GM23338 (cell line): ENCODE results near the gene DUSP15. TPM values are rescaled to one million over a fixed set of nuclear protein-coding genes. Genes with fewer than 3 reads are reported as not detected.
A peak's percentile ranks its signal among the peaks of the same experiment; 100 is the strongest.

Experiments used
- ATAC-seq: fragments of 200-7000 bp; cut with Tn5 transposase; 3 replicates; pipeline ENCODE4 v1.9.1; 2020
- DNase-seq: peaks from one replicate; pipeline ENCODE4 v3.0.0-alpha.2; 2015; ENCODE audit warnings: low spot score
- H2AFZ ChIP-seq: fragments of 200-600 bp; sonication (generic); 2 replicates; pipeline ENCODE4 v1.8.0; 2016; ENCODE audit warnings: antibody characterized with exemption, mild to moderate bottlenecking, moderate library complexity
- H3F3A ChIP-seq: fragments of 200-600 bp; sonication (generic); replicated peaks from 2 replicates; pipeline ENCODE4 v1.8.0; 2017; ENCODE audit warnings: antibody characterized with exemption, mixed run types, low read depth
- H3K27ac ChIP-seq: fragments of 200-600 bp; sonication (generic); 2 replicates; pipeline ENCODE4 v1.6.1; 2016; ENCODE audit warnings: low read depth
- H3K27me3 ChIP-seq: fragments of 200-600 bp; sonication (generic); 2 replicates; pipeline ENCODE4 v1.8.0; 2016; ENCODE audit warnings: mild to moderate bottlenecking, mixed run types, moderate library complexity; ENCODE audit not compliant: insufficient read depth
- H3K36me3 ChIP-seq: fragments of 200-600 bp; sonication (generic); 2 replicates; pipeline ENCODE4 v1.8.0; 2016; ENCODE audit warnings: mild to moderate bottlenecking; ENCODE audit not compliant: insufficient read depth
- H3K4me1 ChIP-seq: fragments of 200-600 bp; sonication (generic); 2 replicates; pipeline ENCODE4 v1.8.0; 2016; ENCODE audit warnings: mild to moderate bottlenecking, moderate library complexity; ENCODE audit not compliant: insufficient read depth
- H3K4me2 ChIP-seq: fragments of 200-600 bp; sonication (generic); 2 replicates; pipeline ENCODE4 v1.7.1; 2017; ENCODE audit warnings: mixed run types
- H3K4me3 ChIP-seq: fragments of 200-600 bp; sonication (generic); 2 replicates; pipeline ENCODE4 v1.6.1; 2016; ENCODE audit warnings: mixed run types
- H3K79me2 ChIP-seq: fragments of 200-600 bp; sonication (generic); replicated peaks from 2 replicates; pipeline ENCODE4 v1.8.0; 2017; ENCODE audit warnings: mild to moderate bottlenecking; ENCODE audit not compliant: insufficient read depth
- H3K9me2 ChIP-seq: fragments of 200-600 bp; sonication (generic); 2 replicates; pipeline ENCODE4 v1.8.0; 2017; ENCODE audit not compliant: insufficient read depth
- H4K20me1 ChIP-seq: fragments of 200-600 bp; sonication (generic); replicated peaks from 2 replicates; pipeline ENCODE4 v1.8.0; 2017; ENCODE audit warnings: mild to moderate bottlenecking; ENCODE audit not compliant: insufficient read depth
- H3K27ac Mint-ChIP-seq: 2 replicates; pipeline ENCODE4 v1.8.0; 2020; ENCODE audit warnings: inconsistent platforms, mild to moderate bottlenecking, moderate library complexity, mixed read lengths
- H3K27me3 Mint-ChIP-seq: 3 replicates; pipeline ENCODE4 v1.8.0; 2022; ENCODE audit warnings: low read depth, mild to moderate bottlenecking, moderate library complexity, mixed read lengths, inconsistent platforms; ENCODE audit not compliant: insufficient read depth, poor library complexity
- H3K36me3 Mint-ChIP-seq: 3 replicates; pipeline ENCODE4 v1.8.0; 2021; ENCODE audit warnings: low read depth, mild to moderate bottlenecking, inconsistent platforms, moderate library complexity, mixed read lengths
- H3K4me1 Mint-ChIP-seq: 3 replicates; pipeline ENCODE4 v1.8.0; 2020; ENCODE audit warnings: mild to moderate bottlenecking, inconsistent platforms, mixed read lengths
- H3K4me3 Mint-ChIP-seq: 3 replicates; pipeline ENCODE4 v1.8.0; 2021; ENCODE audit warnings: moderate library complexity, mild to moderate bottlenecking, inconsistent platforms, mixed read lengths
- H3K9me3 Mint-ChIP-seq: 3 replicates; pipeline ENCODE4 v1.8.0; 2020; ENCODE audit warnings: moderate library complexity, mild to moderate bottlenecking, inconsistent platforms, mixed read lengths
- CREB1 ChIP-seq: fragments of 250-450 bp; sonication (Bioruptor Pico); IDR thresholded peaks from 2 replicates; pipeline ENCODE4 v1.5.0; 2020; ENCODE audit warnings: low read depth, mild to moderate bottlenecking, moderate library complexity
- CTCF ChIP-seq, 2 experiments: fragments of 200-600 bp in 1 of 2; sonication (generic) in 1 of 2; conservative IDR thresholded peaks; 2 replicates each; pipeline versions ENCODE4 v1.5.1 to v1.6.1; 2016 to 2017; ENCODE audit warnings: antibody characterized with exemption in 2 of 2, low read depth in 2 of 2, mild to moderate bottlenecking in 2 of 2, moderate library complexity in 1 of 2
- ETS1 ChIP-seq: IDR thresholded peaks from 2 replicates; pipeline ENCODE4 v1.6.1; 2016; ENCODE audit warnings: antibody characterized with exemption
- EZH2 ChIP-seq: fragments of 200-600 bp; sonication (generic); IDR thresholded peaks from one replicate; pipeline ENCODE4 v1.8.0; 2017; ENCODE audit warnings: antibody characterized with exemption, mild to moderate bottlenecking, low read depth; ENCODE audit not compliant: unreplicated experiment
- EZH2phosphoT487 ChIP-seq: fragments of 200-600 bp; sonication (generic); IDR thresholded peaks from one replicate; pipeline ENCODE4 v1.8.1; 2018; ENCODE audit warnings: antibody characterized with exemption; ENCODE audit not compliant: unreplicated experiment
- JUNB ChIP-seq: IDR thresholded peaks from one replicate; pipeline ENCODE4 v1.6.1; 2016; ENCODE audit warnings: antibody characterized with exemption; ENCODE audit not compliant: unreplicated experiment
- NANOG ChIP-seq: IDR thresholded peaks from 2 replicates; pipeline ENCODE4 v1.6.1; 2016; ENCODE audit warnings: antibody characterized with exemption, borderline replicate concordance
- POLR2AphosphoS5 ChIP-seq: IDR thresholded peaks from 2 replicates; pipeline ENCODE4 v1.6.1; 2016; ENCODE audit warnings: antibody characterized with exemption, low read depth
- REST ChIP-seq: IDR thresholded peaks from one replicate; pipeline ENCODE4 v1.6.1; 2018; ENCODE audit warnings: antibody characterized with exemption; ENCODE audit not compliant: unreplicated experiment
- ZNF114 ChIP-seq: fragments of 250-450 bp; sonication (Bioruptor Pico); IDR thresholded peaks from 2 replicates; pipeline ENCODE4 v1.5.0; 2020; ENCODE audit warnings: mild to moderate bottlenecking, moderate library complexity
- ZNF331 ChIP-seq: fragments of 250-450 bp; sonication (Bioruptor Pico); IDR thresholded peaks from 2 replicates; pipeline ENCODE4 v1.5.0; 2020; ENCODE audit warnings: low read depth, mild to moderate bottlenecking, moderate library complexity
- ZNF462 ChIP-seq: fragments of 250-450 bp; sonication (Bioruptor Pico); IDR thresholded peaks from 2 replicates; pipeline ENCODE4 v1.5.0; 2020; ENCODE audit warnings: mild to moderate bottlenecking, moderate library complexity
- polyA plus RNA-seq: library from polyadenylated mRNA; unstranded; fragments of >200 nt; fragmentation: Nextera tagmentation; extraction: Ambion mirVana; gene quantifications from 2 replicates; pipeline ENCODE4 v1.2.1, GENCODE V29; 2016
- total RNA-seq: library from RNA; depleted of rRNA; stranded (reverse); fragments of >200 nt; shearing (Covaris generic); gene quantifications from 2 replicates; pipeline ENCODE4 v1.2.3, GENCODE V29; 2014

The DUSP15 gene
- total and polyA plus RNA-seq, 2 experiments from 2014 or later = 0.61 to 2.8 TPM

GRCh38 chr20:31869673-31869941 is 720 bp downstream of the DUSP15 start (continued):
- TF ChIP-seq ZNF462 (CRISPR knock-in tag) (no peak), ETS1 (no peak), JUNB (no peak)

GRCh38 chr20:31868853-31869672 is 1.3 kb downstream of the DUSP15 start:
- H3K4me2 ChIP-seq = peak overlapping the region; percentile 99
- peaks cover 69% of the 10 kb centered on the region for H3K27me3 ChIP-seq
- H3K9me2 ChIP-seq = no peaks in the 10 kb centered on the region
- no peaks in the 10 kb centered on the region for H3K79me2 ChIP-seq
- no peak overlapping the region for H3K27ac ChIP-seq
- peaks cover 35% of the 10 kb centered on the region for H3K27me3 Mint-ChIP-seq
- H3K4me1 ChIP-seq = peaks cover 14% of the 10 kb centered on the region; the same call in 1 of the 2 replicates
- H3F3A ChIP-seq = peaks cover 7% of the 10 kb centered on the region; the same call in 1 of the 2 replicates
- H2AFZ ChIP-seq = peak overlapping the region; percentile 100; the same call in 1 of the 2 replicates
- peak overlapping the region; percentile 90 for H3K4me3 Mint-ChIP-seq
- H3K36me3 Mint-ChIP-seq = no peaks in the 10 kb centered on the region; the same call in 2 of the 3 replicates
- H3K36me3 ChIP-seq = no peaks in the 10 kb centered on the region
- no peaks in the 10 kb centered on the region; the same call in 1 of the 2 replicates for H4K20me1 ChIP-seq
- peaks cover 9% of the 10 kb centered on the region; the same call in 2 of the 3 replicates for H3K4me1 Mint-ChIP-seq
- H3K9me3 Mint-ChIP-seq = peaks cover 39% of the 10 kb centered on the region
- H3K4me3 ChIP-seq = peak overlapping the region; percentile 95
- H3K27ac Mint-ChIP-seq = no peak overlapping the region
- ATAC-seq (no peak), DNase-seq (no peak)
- TF ChIP-seq EZH2phosphoT487 (no peak), NANOG (no peak), ZNF331 (CRISPR knock-in tag) (no peak), POLR2AphosphoS5 (no peak), ZNF114 (CRISPR knock-in tag) (no peak), REST (no peak), JUNB (no peak), CTCF (conservative IDR thresholded peaks at IDR 0.05; ENCODE audit: low read depth in 2 of 2) (no peak), CREB1 (CRISPR knock-in tag) (no peak), EZH2 (no peak)
